Smooth muscle cell (in vitro differentiated cells): ENCODE measurements around the gene P4HB. TPM values are rescaled to one million over a fixed set of nuclear protein-coding genes. Genes with fewer than 3 reads are reported as not detected.

Experiments
- DNase-seq: peaks from one replicate; lab custom pipeline; 2025; ENCODE audit not compliant: unreplicated experiment; lab: John Stamatoyannopoulos, UW
- H2AFZ ChIP-seq: fragments of 200-600 bp; sonication (generic); 2 replicates; pipeline ENCODE4 v1.6.0; 2016; ENCODE audit warnings: antibody characterized with exemption, low read depth, mild to moderate bottlenecking
- H3F3A ChIP-seq: fragments of 200-600 bp; sonication (generic); 2 replicates; pipeline ENCODE4 v1.6.0; 2017; ENCODE audit warnings: antibody characterized with exemption, low read depth
- H3K27ac ChIP-seq: fragments of 200-600 bp; sonication (generic); 2 replicates; pipeline ENCODE4 v1.5.1; 2016; ENCODE audit warnings: low read depth, mild to moderate bottlenecking
- H3K27me3 ChIP-seq: fragments of 200-600 bp; sonication (generic); 2 replicates; pipeline ENCODE4 v1.6.1; 2016; ENCODE audit warnings: low read depth, mild to moderate bottlenecking
- H3K36me3 ChIP-seq: fragments of 200-600 bp; sonication (generic); 2 replicates; pipeline ENCODE4 v1.5.1; 2016; ENCODE audit warnings: low read depth
- H3K4me1 ChIP-seq: fragments of 200-600 bp; sonication (generic); 2 replicates; pipeline ENCODE4 v1.5.1; 2016; ENCODE audit warnings: low read depth
- H3K4me2 ChIP-seq: fragments of 200-600 bp; sonication (generic); 2 replicates; pipeline ENCODE4 v1.6.0; 2016; ENCODE audit warnings: mild to moderate bottlenecking
- H3K4me3 ChIP-seq: fragments of 200-600 bp; sonication (generic); 2 replicates; pipeline ENCODE4 v1.5.1; 2016; ENCODE audit warnings: mild to moderate bottlenecking
- H3K79me2 ChIP-seq: fragments of 200-600 bp; sonication (generic); 2 replicates; pipeline ENCODE4 v1.6.0; 2016; ENCODE audit warnings: low read depth, mild to moderate bottlenecking
- H3K9ac ChIP-seq: fragments of 200-600 bp; sonication (generic); 2 replicates; pipeline ENCODE4 v1.6.0; 2016; ENCODE audit warnings: low read depth
- H3K9me3 ChIP-seq: fragments of 200-600 bp; sonication (generic); replicated peaks from 2 replicates; pipeline ENCODE4 v1.5.1; 2016; ENCODE audit warnings: low read depth
- H4K20me1 ChIP-seq: fragments of 200-600 bp; sonication (generic); 2 replicates; pipeline ENCODE4 v1.6.0; 2016; ENCODE audit warnings: low read depth
- WGBS: methylation state at CpG from one replicate; pipeline ENCODE4 v1.1.7; 2016; ENCODE audit warnings: low lambda C conversion rate; 5-methylcytosine and 5-hydroxymethylcytosine counted together
- polyA plus RNA-seq: library from polyadenylated mRNA; unstranded; fragments of >200 nt; fragmentation: Nextera tagmentation; extraction: Ambion mirVana; gene quantifications from 2 replicates; pipeline ENCODE4 v1.2.1, GENCODE V29; 2016
- total RNA-seq: library from RNA; depleted of rRNA; stranded (reverse); fragments of >200 nt; gene quantifications from 2 replicates; pipeline ENCODE4 v1.2.3, GENCODE V29; 2014
- TF ChIP-seq, protein P1 (sequence below): fragments of 200-600 bp; sonication (generic); IDR thresholded peaks from 2 replicates; pipeline ENCODE4 v1.5.1; 2017; ENCODE audit warnings: borderline replicate concordance, mild to moderate bottlenecking, antibody characterized with exemption; ENCODE audit not compliant: insufficient read depth, poor library complexity, severe bottlenecking

P4HB gene
- total and polyA plus RNA-seq, 2 experiments from 2014 or later = 1,526 to 1,593 TPM

DNA sequence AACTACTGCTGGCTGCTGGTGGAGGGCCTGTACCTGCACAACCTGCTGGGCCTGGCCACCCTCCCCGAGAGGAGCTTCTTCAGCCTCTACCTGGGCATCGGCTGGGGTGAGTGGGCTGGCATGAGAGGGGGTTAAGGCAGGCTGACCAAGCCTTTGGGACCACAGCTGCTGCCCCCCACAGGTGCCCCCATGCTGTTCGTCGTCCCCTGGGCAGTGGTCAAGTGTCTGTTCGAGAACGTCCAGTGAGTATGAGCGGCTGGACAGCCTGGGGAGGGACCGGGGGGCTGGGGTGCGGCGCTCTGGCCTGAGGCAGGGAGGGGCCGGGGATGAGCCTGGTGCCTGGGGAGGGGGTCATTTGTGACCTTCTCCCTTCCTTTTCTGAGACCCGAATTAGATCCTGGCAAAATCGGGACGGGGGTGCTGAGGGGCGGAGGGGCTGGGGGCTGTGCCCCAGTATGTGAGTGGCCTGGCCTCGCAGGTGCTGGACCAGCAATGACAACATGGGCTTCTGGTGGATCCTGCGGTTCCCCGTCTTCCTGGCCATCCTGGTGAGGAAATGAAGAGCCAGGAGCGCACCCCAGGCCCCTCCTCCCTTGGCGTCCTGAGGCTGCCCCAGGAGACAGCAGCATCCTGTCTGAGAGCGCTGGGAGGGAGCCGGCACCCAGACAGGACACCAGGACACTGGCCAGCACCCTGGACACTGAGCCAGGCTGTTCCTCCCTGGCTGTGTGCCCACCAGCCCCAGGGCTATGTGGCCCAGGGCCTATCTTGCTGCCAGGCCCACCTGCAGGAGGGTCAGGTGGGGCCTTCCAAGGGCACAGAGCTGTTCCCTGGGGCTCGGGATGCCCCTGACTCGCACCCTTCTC, 48.4 kb downstream of the P4HB start:
- H3K4me3 ChIP-seq = no peak overlapping the region
- H3K79me2 ChIP-seq = no peaks in the 10 kb centered on the region
- no peak for DNase-seq
- H3K36me3 ChIP-seq = no peaks in the 10 kb centered on the region
- H3K27ac ChIP-seq = no peak overlapping the region
- TF ChIP-seq, protein P1, sequence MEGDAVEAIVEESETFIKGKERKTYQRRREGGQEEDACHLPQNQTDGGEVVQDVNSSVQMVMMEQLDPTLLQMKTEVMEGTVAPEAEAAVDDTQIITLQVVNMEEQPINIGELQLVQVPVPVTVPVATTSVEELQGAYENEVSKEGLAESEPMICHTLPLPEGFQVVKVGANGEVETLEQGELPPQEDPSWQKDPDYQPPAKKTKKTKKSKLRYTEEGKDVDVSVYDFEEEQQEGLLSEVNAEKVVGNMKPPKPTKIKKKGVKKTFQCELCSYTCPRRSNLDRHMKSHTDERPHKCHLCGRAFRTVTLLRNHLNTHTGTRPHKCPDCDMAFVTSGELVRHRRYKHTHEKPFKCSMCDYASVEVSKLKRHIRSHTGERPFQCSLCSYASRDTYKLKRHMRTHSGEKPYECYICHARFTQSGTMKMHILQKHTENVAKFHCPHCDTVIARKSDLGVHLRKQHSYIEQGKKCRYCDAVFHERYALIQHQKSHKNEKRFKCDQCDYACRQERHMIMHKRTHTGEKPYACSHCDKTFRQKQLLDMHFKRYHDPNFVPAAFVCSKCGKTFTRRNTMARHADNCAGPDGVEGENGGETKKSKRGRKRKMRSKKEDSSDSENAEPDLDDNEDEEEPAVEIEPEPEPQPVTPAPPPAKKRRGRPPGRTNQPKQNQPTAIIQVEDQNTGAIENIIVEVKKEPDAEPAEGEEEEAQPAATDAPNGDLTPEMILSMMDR = no peak
- no peak overlapping the region for H3K4me2 ChIP-seq
- WGBS = 86% methylated on average over 16 of the region's 24 CpGs
- no peaks in the 10 kb centered on the region for H3K4me1 ChIP-seq
- no peaks in the 10 kb centered on the region for H4K20me1 ChIP-seq
- H3K9ac ChIP-seq = no peak overlapping the region
- no peak overlapping the region for H2AFZ ChIP-seq
- no peaks in the 10 kb centered on the region for H3F3A ChIP-seq
- no peaks in the 10 kb centered on the region for H3K9me3 ChIP-seq
- H3K27me3 ChIP-seq = peaks cover 13% of the 10 kb centered on the region

DNA sequence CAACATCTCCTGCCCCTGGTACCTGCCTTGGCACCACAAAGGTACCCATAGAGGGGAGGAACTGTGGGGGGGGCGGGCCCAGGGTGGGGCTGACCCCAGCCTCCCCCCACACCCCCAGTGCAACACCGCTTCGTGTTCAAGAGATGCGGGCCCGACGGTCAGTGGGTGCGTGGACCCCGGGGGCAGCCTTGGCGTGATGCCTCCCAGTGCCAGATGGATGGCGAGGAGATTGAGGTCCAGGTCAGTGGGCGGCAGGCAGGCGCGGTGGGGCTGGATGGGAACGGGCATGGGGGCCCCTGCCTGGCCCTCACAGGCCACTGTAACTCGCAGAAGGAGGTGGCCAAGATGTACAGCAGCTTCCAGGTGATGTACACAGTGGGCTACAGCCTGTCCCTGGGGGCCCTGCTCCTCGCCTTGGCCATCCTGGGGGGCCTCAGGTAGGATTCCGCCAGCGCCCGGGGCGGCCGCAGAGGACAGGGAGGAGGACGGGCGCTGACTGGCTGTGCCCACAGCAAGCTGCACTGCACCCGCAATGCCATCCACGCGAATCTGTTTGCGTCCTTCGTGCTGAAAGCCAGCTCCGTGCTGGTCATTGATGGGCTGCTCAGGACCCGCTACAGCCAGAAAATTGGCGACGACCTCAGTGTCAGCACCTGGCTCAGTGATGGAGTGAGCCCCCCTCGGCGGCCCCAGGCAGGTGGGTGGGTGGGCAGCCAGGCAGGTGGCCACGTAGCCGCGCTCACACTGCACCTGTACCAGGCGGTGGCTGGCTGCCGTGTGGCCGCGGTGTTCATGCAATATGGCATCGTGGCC, 49.2 kb downstream of the P4HB start:
- Histone ChIP-seq H3K4me1 (no peaks in the 10 kb centered on the region), H4K20me1 (no peaks in the 10 kb centered on the region), H3K27me3 (peaks cover 21% of the 10 kb centered on the region), H3K9me3 (no peaks in the 10 kb centered on the region), H3F3A (no peaks in the 10 kb centered on the region), H3K9ac (no peak overlapping the region), H3K4me2 (no peak overlapping the region), H3K36me3 (no peaks in the 10 kb centered on the region), H3K4me3 (no peak overlapping the region), H2AFZ (no peak overlapping the region), H3K79me2 (no peaks in the 10 kb centered on the region), H3K27ac (no peak overlapping the region)
- 91% methylated on average over 38 of the region's 42 CpGs for WGBS
- DNase-seq = no peak
- TF ChIP-seq, protein P1 = no peak

DNA sequence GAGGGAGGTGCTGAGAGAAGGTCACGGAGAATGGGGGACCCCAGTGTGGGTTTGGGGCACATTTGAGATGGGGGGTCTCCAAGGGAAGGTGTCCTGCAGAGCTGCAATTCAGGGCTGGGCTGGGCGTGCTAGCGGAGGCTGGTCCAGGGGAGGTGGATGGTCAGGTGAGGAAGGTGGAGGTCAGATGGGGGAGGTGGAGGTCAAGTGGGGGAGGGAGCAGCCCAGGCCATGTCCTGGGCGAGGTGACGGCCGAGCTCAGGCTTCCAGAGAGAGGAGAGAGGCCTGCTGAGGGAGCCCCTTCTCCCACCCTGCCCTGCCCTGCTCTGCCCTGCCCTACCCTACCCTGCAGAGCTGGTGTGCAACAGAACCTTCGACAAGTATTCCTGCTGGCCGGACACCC, 49.9 kb downstream of the P4HB start:
- H3K9ac ChIP-seq = no peak overlapping the region
- no peaks in the 10 kb centered on the region for H3K36me3 ChIP-seq
- no peak overlapping the region for H3K27ac ChIP-seq
- H3K4me3 ChIP-seq = no peak overlapping the region
- no peak overlapping the region for H3K4me2 ChIP-seq
- H2AFZ ChIP-seq = no peak overlapping the region
- TF ChIP-seq, protein P1 = no peak
- WGBS = 92% methylated on average over 3 of the region's 8 CpGs
- no peaks in the 10 kb centered on the region for H3F3A ChIP-seq
- H3K4me1 ChIP-seq = no peaks in the 10 kb centered on the region
- no peak for DNase-seq
- no peaks in the 10 kb centered on the region for H3K9me3 ChIP-seq
- H3K79me2 ChIP-seq = no peaks in the 10 kb centered on the region
- peaks cover 27% of the 10 kb centered on the region for H3K27me3 ChIP-seq
- no peaks in the 10 kb centered on the region for H4K20me1 ChIP-seq
